ENCODE measurements around the gene GKN2.

GRCh38 chr2:68995916-68996315 is 43.2 kb upstream of the GKN2 start:
- TF ChIP-seq CTCF (conservative IDR thresholded peaks at IDR 0.05 in 1 of 2, IDR thresholded peaks at IDR 0.05 in 1 of 2; ENCODE audit: low read depth in 1 of 2, low read length in 2 of 2), result no peak
- no peak for TF ChIP-seq EZH2 (IDR thresholded peaks at IDR 0.05; ENCODE audit: low read length, missing control alignments)

Data from fibroblast of lung (primary cell).